Astrocyte (in vitro differentiated cells and primary cell): ENCODE data around the gene LRRC4.

Source experiments
- CTCF ChIP-seq: IDR thresholded peaks from 2 replicates; pipeline ENCODE4 v1.5.1; 2011; ENCODE audit warnings: low read depth, mild to moderate bottlenecking, inconsistent platforms, low read length, moderate library complexity; ENCODE audit not compliant: insufficient read depth
- EZH2 ChIP-seq: IDR thresholded peaks from 2 replicates; pipeline ENCODE4 v1.6.1; 2012; ENCODE audit warnings: mild to moderate bottlenecking, low read length, inconsistent platforms; ENCODE audit not compliant: insufficient read depth

- TF ChIP-seq EZH2 (no peak), CTCF (no peak)
Measured at GRCh38 chr7:128073671-128074310, 42.6 kb upstream of the LRRC4 start.
